ENCODE measurements around the gene PICK1.

- no peak for TF ChIP-seq CTCF (IDR thresholded peaks at IDR 0.05; ENCODE audit: extremely low read depth in 1 of 2, insufficient read depth in 1 of 2, low read depth in 1 of 2, low read length in 2 of 2)
- TF ChIP-seq GATA2 (IDR thresholded peaks at IDR 0.05; ENCODE audit: insufficient read depth, insufficient read length, low read depth, low read length) = no peak
- TF ChIP-seq POLR2AphosphoS5 (IDR thresholded peaks at IDR 0.05; ENCODE audit: insufficient read depth, low read depth, low read length) = no peak
- TF ChIP-seq POLR2A (IDR thresholded peaks at IDR 0.05; ENCODE audit: low read depth, low read length) = no peak
- no peak for TF ChIP-seq EZH2 (IDR thresholded peaks at IDR 0.05; ENCODE audit: borderline replicate concordance, low read depth, low read length, severe bottlenecking)
- TF ChIP-seq MAX (IDR thresholded peaks at IDR 0.05; ENCODE audit: insufficient read depth, insufficient read length) = no peak
Measured at GRCh38 chr22:38012604-38013072, 44.6 kb upstream of the PICK1 start.
